SKM-1 (cell line): ENCODE data around the gene CTNNA1.

ENCODE experiments used
- DNase-seq: peaks from one replicate; lab custom pipeline; 2025; ENCODE audit not compliant: unreplicated experiment; lab: John Stamatoyannopoulos, UW

CTNNA1 gene

GRCh38 chr5:138926688-138927448 is 173.6 kb downstream of the CTNNA1 start:
- no peak for DNase-seq

- no peak for DNase-seq
These were observed 174.3 kb downstream of the CTNNA1 start for GRCh38 chr5:138927544-138927943.

GRCh38 chr5:138927979-138928378 is 174.8 kb downstream of the CTNNA1 start:
- DNase-seq: no peak

GRCh38 chr5:138929571-138929955 is 176.3 kb downstream of the CTNNA1 start:
- no peak for DNase-seq

GRCh38 chr5:138930371-138931097 is 177.3 kb downstream of the CTNNA1 start:
- no peak for DNase-seq

GRCh38 chr5:138932171-138932810 is 179.1 kb downstream of the CTNNA1 start:
- no peak for DNase-seq

- no peak for DNase-seq
These were observed 180.5 kb downstream of the CTNNA1 start for GRCh38 chr5:138933522-138934290.

- no peak for DNase-seq
These were observed 181.7 kb downstream of the CTNNA1 start for GRCh38 chr5:138934971-138935370.

GRCh38 chr5:138935466-138935865 is 182.2 kb downstream of the CTNNA1 start:
- DNase-seq: no peak

- no peak for DNase-seq
These were observed 183.2 kb downstream of the CTNNA1 start for GRCh38 chr5:138936225-138936967.

GRCh38 chr5:138936968-138937345 is 183.7 kb downstream of the CTNNA1 start:
- no peak for DNase-seq

- DNase-seq: no peak
These were observed 184.5 kb downstream of the CTNNA1 start for GRCh38 chr5:138937392-138938387.

GRCh38 chr5:138938526-138938925 is 185.3 kb downstream of the CTNNA1 start:
- no peak for DNase-seq

- no peak for DNase-seq
These were observed 188.8 kb downstream of the CTNNA1 start for GRCh38 chr5:138942066-138942465.

- no peak for DNase-seq
These were observed 189.6 kb downstream of the CTNNA1 start for GRCh38 chr5:138942861-138943260.

- DNase-seq: no peak
These were observed 190.5 kb downstream of the CTNNA1 start for GRCh38 chr5:138943599-138944173.

- no peak for DNase-seq
These were observed 191.5 kb downstream of the CTNNA1 start for GRCh38 chr5:138944527-138945322.
